NCI-H82 treated with DMSO at 0.1 percent for 48 hours (cell line): ENCODE results near the gene MAD1L1.
"Not testable (repeated sequence)": the region's sequence is repeated elsewhere in the genome, so short reads cannot be mapped to it uniquely, and the experiment has no call there.

Experiments
- DNase-seq: peaks from one replicate; lab custom pipeline; 2025; ENCODE audit not compliant: unreplicated experiment; lab: John Stamatoyannopoulos, UW

MAD1L1 gene

GRCh38 chr7:2180081-2180480 is 52.7 kb downstream of the MAD1L1 start:
- no peak for DNase-seq

- no peak for DNase-seq
These were observed 57.2 kb downstream of the MAD1L1 start for GRCh38 chr7:2175514-2175913.

- DNase-seq = no peak
These were observed 57.7 kb downstream of the MAD1L1 start for GRCh38 chr7:2175091-2175490.

- DNase-seq = no peak
These were observed 59.4 kb downstream of the MAD1L1 start for GRCh38 chr7:2173189-2173827.

- DNase-seq = no peak
These were observed 60.2 kb downstream of the MAD1L1 start for GRCh38 chr7:2172311-2173188.

- no peak for DNase-seq
These were observed 60.9 kb downstream of the MAD1L1 start for GRCh38 chr7:2171855-2172254.

- DNase-seq = no peak
These were observed 61.9 kb downstream of the MAD1L1 start for GRCh38 chr7:2170576-2171521.

- DNase-seq = no peak
These were observed 62.7 kb downstream of the MAD1L1 start for GRCh38 chr7:2169923-2170575.

GRCh38 chr7:2168615-2169311 is 64.0 kb downstream of the MAD1L1 start:
- no peak for DNase-seq

- DNase-seq = no peak
These were observed 66.0 kb downstream of the MAD1L1 start for GRCh38 chr7:2166625-2167280.

GRCh38 chr7:2165610-2166594 is 66.8 kb downstream of the MAD1L1 start:
- no peak for DNase-seq

- DNase-seq = no peak
These were observed 67.5 kb downstream of the MAD1L1 start for GRCh38 chr7:2165239-2165609.

GRCh38 chr7:2164646-2165045 is 68.1 kb downstream of the MAD1L1 start:
- no peak for DNase-seq

- DNase-seq = no peak
These were observed 68.9 kb downstream of the MAD1L1 start for GRCh38 chr7:2163600-2164555.

- DNase-seq = no peak
These were observed 69.8 kb downstream of the MAD1L1 start for GRCh38 chr7:2162959-2163358.

- not testable (repeated sequence) for DNase-seq
These were observed 70.5 kb downstream of the MAD1L1 start for GRCh38 chr7:2162004-2162902.

GRCh38 chr7:2159176-2159520 is 73.6 kb downstream of the MAD1L1 start:
- no peak for DNase-seq
